D721Med (cell line): ENCODE data around the gene NMS.
"Not testable (repeated sequence)": the region's sequence is repeated elsewhere in the genome, so short reads cannot be mapped to it uniquely, and the experiment has no call there.

Experiments
- DNase-seq: peaks from one replicate; pipeline ENCODE4 v3.0.0; 2011; ENCODE audit warnings: low spot score; ENCODE audit not compliant: insufficient read length
- FAIRE-seq: peaks from 2 replicates; lab custom pipeline; 2011; peaks lifted over from hg19 to GRCh38; lab: Jason Lieb, UNC
- TF ChIP-seq, protein P1 (sequence below): IDR thresholded peaks from 2 replicates; pipeline ENCODE4 v1.5.1; 2012; ENCODE audit warnings: mild to moderate bottlenecking, control low read depth; ENCODE audit not compliant: insufficient read depth; ENCODE audit errors: missing control alignments

The NMS gene

DNA sequence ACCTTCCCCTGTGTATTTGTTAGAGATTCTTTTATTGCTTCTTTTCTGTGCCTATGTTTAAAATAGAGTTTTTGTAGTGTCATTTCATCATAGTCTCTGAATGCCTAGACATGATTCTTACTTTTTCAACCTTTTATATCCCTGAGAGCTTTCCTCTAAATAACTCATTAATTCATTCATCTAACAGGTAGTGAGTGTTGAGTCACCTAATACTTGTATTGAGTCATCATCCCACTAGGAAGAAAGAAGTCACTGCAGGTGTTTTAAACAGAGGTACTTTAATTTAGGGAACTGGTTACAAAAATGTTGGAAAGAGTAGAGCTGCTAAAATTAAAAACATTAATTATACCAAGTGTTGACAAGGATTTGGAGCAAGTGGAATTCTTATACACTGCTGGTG, 18.5 kb upstream of the NMS start:
- TF ChIP-seq, protein P1, sequence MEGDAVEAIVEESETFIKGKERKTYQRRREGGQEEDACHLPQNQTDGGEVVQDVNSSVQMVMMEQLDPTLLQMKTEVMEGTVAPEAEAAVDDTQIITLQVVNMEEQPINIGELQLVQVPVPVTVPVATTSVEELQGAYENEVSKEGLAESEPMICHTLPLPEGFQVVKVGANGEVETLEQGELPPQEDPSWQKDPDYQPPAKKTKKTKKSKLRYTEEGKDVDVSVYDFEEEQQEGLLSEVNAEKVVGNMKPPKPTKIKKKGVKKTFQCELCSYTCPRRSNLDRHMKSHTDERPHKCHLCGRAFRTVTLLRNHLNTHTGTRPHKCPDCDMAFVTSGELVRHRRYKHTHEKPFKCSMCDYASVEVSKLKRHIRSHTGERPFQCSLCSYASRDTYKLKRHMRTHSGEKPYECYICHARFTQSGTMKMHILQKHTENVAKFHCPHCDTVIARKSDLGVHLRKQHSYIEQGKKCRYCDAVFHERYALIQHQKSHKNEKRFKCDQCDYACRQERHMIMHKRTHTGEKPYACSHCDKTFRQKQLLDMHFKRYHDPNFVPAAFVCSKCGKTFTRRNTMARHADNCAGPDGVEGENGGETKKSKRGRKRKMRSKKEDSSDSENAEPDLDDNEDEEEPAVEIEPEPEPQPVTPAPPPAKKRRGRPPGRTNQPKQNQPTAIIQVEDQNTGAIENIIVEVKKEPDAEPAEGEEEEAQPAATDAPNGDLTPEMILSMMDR: no peak
- DNase-seq: no peak
- no peak for FAIRE-seq

DNA sequence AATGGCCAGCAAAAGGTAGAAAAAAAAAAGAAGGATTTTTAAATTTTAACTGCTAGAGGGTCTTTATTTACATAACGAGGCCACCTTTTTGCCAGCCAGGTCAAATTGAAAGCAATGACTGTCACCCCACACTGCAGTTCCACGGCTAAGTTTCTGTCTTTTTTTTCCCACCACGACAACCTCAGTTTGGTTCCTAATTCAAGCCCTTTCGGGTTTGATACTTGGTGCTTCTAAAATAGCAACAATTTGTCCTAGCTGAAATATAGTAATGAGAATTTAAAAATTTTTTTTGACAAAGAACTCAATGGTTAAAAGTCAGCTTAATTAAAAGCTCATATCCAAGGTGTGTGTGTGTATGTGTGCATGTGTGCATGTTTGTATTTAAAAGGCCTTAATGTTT, 16.4 kb upstream of the NMS start:
- TF ChIP-seq, protein P1: no peak
- no peak for DNase-seq
- no peak for FAIRE-seq

DNA sequence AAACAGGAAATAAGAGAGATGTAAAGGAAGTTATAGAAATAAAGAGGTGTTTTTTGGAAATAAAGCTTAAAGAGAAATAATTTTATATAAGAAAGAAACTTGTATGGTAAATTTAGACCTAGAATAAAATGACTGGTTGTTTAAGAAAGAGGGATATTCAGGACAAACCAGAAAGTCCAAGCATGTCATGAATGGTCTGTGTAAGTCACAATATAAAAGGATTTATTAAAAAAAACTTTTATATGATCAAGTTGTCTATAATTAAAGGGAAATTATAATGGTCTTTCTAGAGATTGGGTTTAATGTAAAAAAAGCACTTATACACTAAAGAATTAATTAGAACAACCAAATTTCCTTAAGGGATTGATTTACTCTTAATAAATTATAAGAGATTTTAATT, 13.9 kb upstream of the NMS start:
- DNase-seq, FAIRE-seq: not testable (repeated sequence)

DNA sequence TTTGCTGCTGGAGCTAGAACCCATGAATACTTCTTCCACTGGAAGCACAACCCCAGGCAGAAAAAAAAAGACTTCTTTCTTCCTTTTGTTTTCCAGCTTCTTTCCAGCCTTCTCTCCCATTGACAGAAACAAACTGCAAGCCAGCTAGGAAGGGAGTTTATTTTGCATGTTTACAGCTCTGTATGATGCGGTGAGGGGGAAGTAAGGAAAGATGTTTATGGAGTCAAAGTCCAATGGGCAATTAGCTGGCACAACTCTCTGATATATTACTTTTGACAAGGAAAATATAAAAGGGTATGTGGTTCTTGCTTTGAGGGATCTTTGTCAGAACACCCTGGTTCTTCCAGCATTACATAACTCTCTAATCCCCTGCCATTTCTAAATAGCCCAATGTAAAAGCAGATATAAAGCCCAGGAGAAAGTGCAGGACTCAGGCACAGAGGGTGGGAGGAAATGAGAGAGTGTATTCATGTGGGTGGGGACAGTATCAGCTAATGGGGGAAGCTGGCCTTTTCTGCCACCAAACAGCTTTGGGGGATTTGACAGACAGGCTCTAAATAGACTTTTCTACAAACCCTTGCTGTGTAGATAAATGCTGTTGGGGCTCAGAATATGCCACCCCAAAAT, 9.3 kb upstream of the NMS start:
- FAIRE-seq (no peak), DNase-seq (no peak)
- TF ChIP-seq, protein P1: no peak

DNA sequence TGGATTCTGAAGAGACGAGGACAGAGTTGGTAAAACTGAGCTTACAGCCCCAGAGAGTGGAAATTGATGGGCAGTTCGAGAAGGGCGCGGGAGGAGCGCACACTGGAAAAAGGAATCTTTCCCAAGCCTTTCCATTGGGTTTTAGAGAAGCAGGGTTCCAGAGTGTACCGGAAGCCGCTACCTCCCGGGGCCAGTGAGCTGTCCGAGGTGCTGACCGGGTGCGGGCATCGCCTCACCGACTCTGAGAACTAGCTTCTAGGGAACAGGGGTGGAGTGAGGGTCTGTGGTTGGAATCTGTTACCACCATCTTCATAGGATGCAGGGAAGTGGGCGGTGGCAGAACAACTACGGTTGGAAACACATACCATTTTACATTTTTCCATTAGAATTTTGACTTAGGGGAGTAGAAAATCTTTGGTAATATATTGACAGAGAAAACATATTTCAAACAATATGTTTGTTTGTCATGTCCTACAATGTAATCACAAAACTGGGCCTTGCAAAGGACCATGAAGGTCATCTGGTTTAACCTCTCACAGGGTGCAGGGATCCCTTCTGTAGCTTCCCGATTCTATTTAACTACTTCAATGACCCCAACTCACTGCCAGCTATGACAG, 724 bp downstream of the NMS start:
- DNase-seq (no peak), FAIRE-seq (no peak)
- TF ChIP-seq, protein P1: no peak

DNA sequence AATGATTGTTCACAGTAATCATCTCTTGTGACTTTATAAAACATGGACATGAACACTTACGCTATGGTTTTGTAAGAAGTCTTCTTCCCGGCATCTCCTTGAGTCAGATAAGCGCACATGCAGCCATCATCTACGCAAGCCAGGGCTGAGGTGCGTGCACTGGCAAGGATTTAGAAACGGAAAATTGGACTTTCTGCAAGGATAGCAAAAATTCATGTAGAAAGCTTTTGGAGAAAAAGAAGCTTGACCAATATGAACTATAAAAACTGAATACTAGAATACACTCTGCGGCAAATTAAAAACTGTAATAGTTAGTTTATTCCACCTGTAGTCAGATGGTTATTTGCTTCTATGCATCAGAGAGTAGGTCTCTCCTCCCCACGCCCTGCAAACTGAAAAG, 6.3 kb downstream of the NMS start:
- TF ChIP-seq, protein P1: no peak
- DNase-seq (no peak), FAIRE-seq (no peak)

DNA sequence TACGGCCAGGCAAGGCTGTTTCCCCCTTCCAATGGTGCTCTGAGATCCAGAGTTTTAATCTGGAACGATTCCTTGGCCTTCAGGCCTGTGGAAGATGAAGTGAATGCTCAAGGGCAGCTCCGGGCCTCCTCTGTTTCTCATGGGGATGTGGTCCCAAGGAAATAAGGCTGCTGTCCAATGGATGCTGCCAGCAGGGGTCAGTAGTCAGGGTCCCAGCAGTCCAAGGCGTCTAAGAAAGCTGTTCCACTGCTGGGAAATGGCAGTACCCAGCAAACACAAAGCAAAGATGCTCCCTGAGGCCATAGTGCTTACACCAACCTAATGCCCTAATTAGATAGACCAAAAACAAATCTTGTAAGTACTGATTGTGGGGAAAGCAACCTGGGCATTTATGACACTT, 12.5 kb downstream of the NMS start:
- TF ChIP-seq, protein P1: no peak
- no peak for FAIRE-seq
- DNase-seq: no peak
